Effector CD4-positive, alpha-beta T cell (primary cell): ENCODE measurements around the gene UPB1.

Source experiments
- DNase-seq: peaks from one replicate; pipeline ENCODE4 v3.0.0-alpha.2; 2020

UPB1 gene

DNA sequence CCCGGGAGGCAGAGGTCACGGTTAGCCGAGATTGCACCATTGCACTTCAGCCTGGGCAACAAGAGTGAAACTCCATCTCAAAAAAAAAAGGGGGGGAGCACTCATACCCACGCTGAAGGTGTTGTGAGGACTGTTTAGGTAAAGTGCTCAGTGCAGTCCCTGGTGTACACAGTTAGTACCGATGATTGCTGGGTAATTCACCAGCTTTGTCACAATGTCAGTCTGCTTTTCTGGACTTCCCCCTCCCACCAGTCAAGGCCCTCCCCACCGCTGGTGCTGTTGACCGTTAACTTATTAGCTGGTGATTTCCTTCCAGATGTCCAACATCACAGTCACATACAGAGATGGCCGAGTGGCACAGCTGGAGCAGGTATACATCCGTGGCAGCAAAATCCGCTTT is 72.5 kb downstream of the UPB1 start:
- DNase-seq = no peak

GRCh38 chr22:24571266-24571665 is 76.1 kb downstream of the UPB1 start:
- no peak for DNase-seq

- DNase-seq = no peak
Observed at GRCh38 chr22:24576778-24577177, 81.6 kb downstream of the UPB1 start.
